ENCODE results near the gene ABI3BP.

ABI3BP gene

GRCh38 chr3:100899440-100900091, 93.7 kb downstream of the ABI3BP start:
- no peak overlapping the region for H3K27ac ChIP-seq
- TF ChIP-seq, protein P1, sequence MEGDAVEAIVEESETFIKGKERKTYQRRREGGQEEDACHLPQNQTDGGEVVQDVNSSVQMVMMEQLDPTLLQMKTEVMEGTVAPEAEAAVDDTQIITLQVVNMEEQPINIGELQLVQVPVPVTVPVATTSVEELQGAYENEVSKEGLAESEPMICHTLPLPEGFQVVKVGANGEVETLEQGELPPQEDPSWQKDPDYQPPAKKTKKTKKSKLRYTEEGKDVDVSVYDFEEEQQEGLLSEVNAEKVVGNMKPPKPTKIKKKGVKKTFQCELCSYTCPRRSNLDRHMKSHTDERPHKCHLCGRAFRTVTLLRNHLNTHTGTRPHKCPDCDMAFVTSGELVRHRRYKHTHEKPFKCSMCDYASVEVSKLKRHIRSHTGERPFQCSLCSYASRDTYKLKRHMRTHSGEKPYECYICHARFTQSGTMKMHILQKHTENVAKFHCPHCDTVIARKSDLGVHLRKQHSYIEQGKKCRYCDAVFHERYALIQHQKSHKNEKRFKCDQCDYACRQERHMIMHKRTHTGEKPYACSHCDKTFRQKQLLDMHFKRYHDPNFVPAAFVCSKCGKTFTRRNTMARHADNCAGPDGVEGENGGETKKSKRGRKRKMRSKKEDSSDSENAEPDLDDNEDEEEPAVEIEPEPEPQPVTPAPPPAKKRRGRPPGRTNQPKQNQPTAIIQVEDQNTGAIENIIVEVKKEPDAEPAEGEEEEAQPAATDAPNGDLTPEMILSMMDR (conservative IDR thresholded peaks at IDR 0.05; ENCODE audit: low read depth): no peak
- ChIA-PET POLR2A (ENCODE audit: low non-redundant PET) (no interaction called here), CTCF (interaction anchor here (0.6 kb wide), 1 partner anchor 13 kb away, joined by 4 read pairs; no protein-coding TSS in a partner anchor)
- no peak for DNase-seq (ENCODE audit: low spot score)

DNA sequence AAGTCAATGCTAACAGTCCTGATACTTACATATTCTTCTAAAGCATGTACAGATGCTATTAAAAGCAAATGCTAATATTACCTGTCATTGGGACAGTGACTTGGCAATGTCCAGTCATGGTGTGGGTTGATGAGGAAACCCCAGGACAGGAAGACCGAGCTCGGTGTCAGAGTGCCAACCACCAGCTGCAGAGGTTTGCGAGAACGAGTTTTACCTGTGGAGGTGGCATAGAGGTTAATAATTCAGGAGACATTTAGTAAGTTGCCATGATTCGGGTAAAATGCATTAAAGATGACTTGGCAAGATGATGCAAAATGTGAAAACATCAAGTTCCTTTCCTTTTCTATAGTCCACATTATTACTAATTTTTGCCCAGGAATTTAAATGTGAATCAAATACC, 94.5 kb downstream of the ABI3BP start:
- no peak for DNase-seq (ENCODE audit: low spot score)
- POLR2A ChIA-PET (ENCODE audit: low non-redundant PET): no interaction called here

GRCh38 chr3:100896994-100897393, 96.2 kb downstream of the ABI3BP start:
- ChIA-PET POLR2A (ENCODE audit: low non-redundant PET) (no interaction called here), CTCF (no interaction called here)
- no peak for DNase-seq (ENCODE audit: low spot score)
- H3K27ac ChIP-seq: no peak overlapping the region
- TF ChIP-seq, protein P1 (conservative IDR thresholded peaks at IDR 0.05; ENCODE audit: low read depth): no peak

More for the DNA sequence above, 94.5 kb downstream of the ABI3BP start:
- H3K27ac ChIP-seq: no peak overlapping the region
- CTCF ChIA-PET: no interaction called here
- TF ChIP-seq, protein P1 (conservative IDR thresholded peaks at IDR 0.05; ENCODE audit: low read depth): no peak

GRCh38 chr3:100893590-100893989, 99.6 kb downstream of the ABI3BP start:
- DNase-seq (ENCODE audit: low spot score): no peak
- CTCF ChIA-PET: no interaction called here
- TF ChIP-seq, protein P1 (conservative IDR thresholded peaks at IDR 0.05; ENCODE audit: low read depth): no peak
- no peak overlapping the region for H3K27ac ChIP-seq
- POLR2A ChIA-PET (ENCODE audit: low non-redundant PET): no interaction called here

GRCh38 chr3:100893108-100893507, 100.1 kb downstream of the ABI3BP start:
- CTCF ChIA-PET: interaction anchor here (0.6 kb wide), 1 partner anchor 25 kb away, joined by 3 read pairs; no protein-coding TSS in a partner anchor
- DNase-seq (ENCODE audit: low spot score): no peak
- TF ChIP-seq, protein P1 (conservative IDR thresholded peaks at IDR 0.05; ENCODE audit: low read depth): no peak
- POLR2A ChIA-PET (ENCODE audit: low non-redundant PET): no interaction called here
- no peak overlapping the region for H3K27ac ChIP-seq

- POLR2A ChIA-PET (ENCODE audit: low non-redundant PET): no interaction called here
- H3K27ac ChIP-seq: no peak overlapping the region
- TF ChIP-seq, protein P1 (conservative IDR thresholded peaks at IDR 0.05; ENCODE audit: low read depth): no peak
- CTCF ChIA-PET: no interaction called here
- DNase-seq (ENCODE audit: low spot score): peak; percentile 27
These were observed 101.4 kb downstream of the ABI3BP start for GRCh38 chr3:100891827-100892226.

Measured in RWPE1 (cell line).